ENCODE data around the gene IGSF21. TPM values are rescaled to one million over a fixed set of nuclear protein-coding genes. Genes with fewer than 3 reads are reported as not detected.
A peak's percentile ranks its signal among the peaks of the same experiment; 100 is the strongest.

The IGSF21 gene
- total and polyA plus RNA-seq, 10 of the 15 experiments (the other 5 are each of a cell fraction or from before 2014, with no cell fraction given) = 0.03 to 0.49 TPM; not detected in 8

DNA sequence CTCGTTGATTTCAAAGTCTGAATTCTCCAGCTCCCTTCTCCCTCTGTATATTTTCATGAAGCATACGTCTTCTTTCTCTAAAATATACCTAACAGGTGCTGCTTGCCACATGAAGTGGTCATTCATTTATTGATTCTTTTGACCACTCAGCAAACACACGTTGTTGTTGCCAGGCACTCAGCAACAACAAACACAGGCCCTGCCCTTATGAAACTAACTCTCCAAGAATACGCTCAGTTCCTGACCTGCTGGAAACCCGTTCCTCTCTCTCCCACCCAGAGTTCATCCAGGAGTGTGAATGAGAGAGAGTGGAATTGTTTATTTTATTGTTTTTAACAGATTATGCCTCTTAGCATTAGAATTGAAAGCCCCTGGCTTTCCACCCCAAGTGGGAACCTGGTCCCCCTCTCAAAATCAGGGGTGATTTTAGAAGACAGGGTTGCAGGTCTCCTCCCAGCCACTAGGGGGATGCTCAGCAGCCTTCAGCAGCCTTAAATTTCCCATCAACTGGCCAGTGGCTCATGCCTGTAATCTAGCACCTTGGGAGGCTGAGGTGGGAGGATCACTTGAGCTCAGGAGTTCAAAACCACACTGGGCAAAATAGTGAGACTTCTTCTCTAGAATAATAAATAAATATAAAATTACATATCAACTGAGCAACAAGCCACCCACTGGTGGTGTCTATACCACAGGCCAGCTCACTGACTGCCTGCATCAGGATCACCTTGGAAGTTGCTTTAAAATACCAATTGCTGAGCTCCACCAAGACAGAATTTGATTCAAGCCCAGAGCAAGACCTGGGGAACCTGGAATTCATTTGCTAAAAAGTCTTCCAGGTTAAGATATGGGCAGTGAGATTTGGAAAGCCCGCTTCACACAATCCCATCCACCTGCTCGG, 192.1 kb downstream of the IGSF21 start:
- ChIA-PET RAD21 (ENCODE audit: unreplicated experiment) (interaction anchor here (0.6 to 1.3 kb wide), 6 partner anchors 14 to 638 kb away, joined by 3 to 5 read pairs (median 4); no protein-coding TSS in a partner anchor), CTCF (interaction anchor here (0.6 to 4.6 kb wide), 21 partner anchors 8 to 281 kb away, joined by 3 to 31 read pairs (median 5); no protein-coding TSS in a partner anchor), SMC1A (ENCODE audit: uncharacterized antibody, unreplicated experiment) (interaction anchor here (0.9 to 3.4 kb wide), 10 partner anchors 9 to 65 kb away, joined by 3 to 25 read pairs (median 4); no protein-coding TSS in a partner anchor), POLR2A (interaction anchor here (1.1 kb wide), 1 partner anchor 15 kb away, joined by 4 read pairs; no protein-coding TSS in a partner anchor)
- H3K27ac ChIP-seq (ENCODE audit: control insufficient read depth, insufficient read depth) = no peak overlapping the region
- H3K79me2 ChIP-seq (ENCODE audit: control insufficient read depth, insufficient read depth, low read length) = no peaks in the 10 kb centered on the region
- H3K4me3 ChIP-seq = no peak overlapping the region
- H4K20me1 ChIP-seq (ENCODE audit: control insufficient read depth, insufficient read depth) = no peaks in the 10 kb centered on the region
- no peaks in the 10 kb centered on the region for H3K4me1 ChIP-seq (ENCODE audit: control insufficient read depth, insufficient read depth, low read length)
- 43% methylated on average over 7 of the region's 7 CpGs for WGBS (ENCODE audit: insufficient coverage, insufficient replicate concordance, low lambda C conversion rate, missing lambda C conversion rate)
- H3K27me3 ChIP-seq (replicated peaks in 1 of 2; ENCODE audit: control insufficient read depth in 2 of 2, insufficient read depth in 2 of 2, low read length in 1 of 2) = 0 out of 4 replicates have a peak, but pooled peaks cover 0 to 2% of the 10 kb centered on the region in 2 experiments
- DNase-seq (ENCODE audit: low read depth, low spot score) = no peak
- intact Hi-C loops (cut with micrococcal nuclease; ENCODE audit: unreplicated experiment) = loop anchor here (5.0 kb wide), 3 partner anchors 82 to 377 kb away; no protein-coding TSS in a partner anchor
- H3K4me2 ChIP-seq (ENCODE audit: control insufficient read depth, insufficient read depth) = no peak overlapping the region
- no peaks in the 10 kb centered on the region for H3K9me3 ChIP-seq (replicated peaks; ENCODE audit: control insufficient read depth, insufficient read depth, low read length)
- no peak overlapping the region for H3K9ac ChIP-seq (ENCODE audit: control insufficient read depth, insufficient read depth, low read length)
- no peak for FAIRE-seq
- peak; percentile 77 for ATAC-seq
- peak; percentile 33; the same call in 1 of the 2 replicates for TF ChIP-seq SMC3 (IDR thresholded peaks at IDR 0.05; ENCODE audit: borderline replicate concordance, low read length)
- TF ChIP-seq RAD21 (IDR thresholded peaks at IDR 0.05; ENCODE audit: insufficient read depth, low read depth, low read length) = peak; percentile 44; the same call in 1 of the 2 replicates
- TF ChIP-seq, protein P1, sequence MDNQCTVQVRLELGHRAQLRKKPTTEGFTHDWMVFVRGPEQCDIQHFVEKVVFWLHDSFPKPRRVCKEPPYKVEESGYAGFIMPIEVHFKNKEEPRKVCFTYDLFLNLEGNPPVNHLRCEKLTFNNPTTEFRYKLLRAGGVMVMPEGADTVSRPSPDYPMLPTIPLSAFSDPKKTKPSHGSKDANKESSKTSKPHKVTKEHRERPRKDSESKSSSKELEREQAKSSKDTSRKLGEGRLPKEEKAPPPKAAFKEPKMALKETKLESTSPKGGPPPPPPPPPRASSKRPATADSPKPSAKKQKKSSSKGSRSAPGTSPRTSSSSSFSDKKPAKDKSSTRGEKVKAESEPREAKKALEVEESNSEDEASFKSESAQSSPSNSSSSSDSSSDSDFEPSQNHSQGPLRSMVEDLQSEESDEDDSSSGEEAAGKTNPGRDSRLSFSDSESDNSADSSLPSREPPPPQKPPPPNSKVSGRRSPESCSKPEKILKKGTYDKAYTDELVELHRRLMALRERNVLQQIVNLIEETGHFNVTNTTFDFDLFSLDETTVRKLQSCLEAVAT (IDR thresholded peaks at IDR 0.05) = no peak
- TF ChIP-seq IRF4 (IDR thresholded peaks at IDR 0.05; ENCODE audit: low read depth, low read length) = no peak
- TF ChIP-seq, protein P2, sequence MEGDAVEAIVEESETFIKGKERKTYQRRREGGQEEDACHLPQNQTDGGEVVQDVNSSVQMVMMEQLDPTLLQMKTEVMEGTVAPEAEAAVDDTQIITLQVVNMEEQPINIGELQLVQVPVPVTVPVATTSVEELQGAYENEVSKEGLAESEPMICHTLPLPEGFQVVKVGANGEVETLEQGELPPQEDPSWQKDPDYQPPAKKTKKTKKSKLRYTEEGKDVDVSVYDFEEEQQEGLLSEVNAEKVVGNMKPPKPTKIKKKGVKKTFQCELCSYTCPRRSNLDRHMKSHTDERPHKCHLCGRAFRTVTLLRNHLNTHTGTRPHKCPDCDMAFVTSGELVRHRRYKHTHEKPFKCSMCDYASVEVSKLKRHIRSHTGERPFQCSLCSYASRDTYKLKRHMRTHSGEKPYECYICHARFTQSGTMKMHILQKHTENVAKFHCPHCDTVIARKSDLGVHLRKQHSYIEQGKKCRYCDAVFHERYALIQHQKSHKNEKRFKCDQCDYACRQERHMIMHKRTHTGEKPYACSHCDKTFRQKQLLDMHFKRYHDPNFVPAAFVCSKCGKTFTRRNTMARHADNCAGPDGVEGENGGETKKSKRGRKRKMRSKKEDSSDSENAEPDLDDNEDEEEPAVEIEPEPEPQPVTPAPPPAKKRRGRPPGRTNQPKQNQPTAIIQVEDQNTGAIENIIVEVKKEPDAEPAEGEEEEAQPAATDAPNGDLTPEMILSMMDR (IDR thresholded peaks at IDR 0.05 in 2 of 3, conservative IDR thresholded peaks at IDR 0.05 in 1 of 3; ENCODE audit: control insufficient read depth in 2 of 3, extremely low read depth in 1 of 3, insufficient read depth in 1 of 3, low read depth in 3 of 3, low read length in 3 of 3) = peak; percentile 63 to 83 (median 79)
- in situ Hi-C loops (cut with MboI) = no loop called here
- BruUV-seq (replicated peaks) = no TSS peak
- no peak overlapping the region for H2AFZ ChIP-seq (ENCODE audit: control insufficient read depth, low read depth, low read length)
- H3K36me3 ChIP-seq (ENCODE audit: control insufficient read depth in 2 of 2, insufficient read depth in 2 of 2, low read length in 1 of 2) = no peaks in the 10 kb centered on the region

All from GM12878 (cell line).